AG04450 (cell line): ENCODE results near the gene PPT2. TPM values are rescaled to one million over a fixed set of nuclear protein-coding genes. Genes with fewer than 3 reads are reported as not detected.

Experiments
- CTCF ChIA-PET: fragments of 300-600, 350-600 bp; formaldehyde crosslinking; extraction: SDS; loops from one replicate; lab custom pipeline; 2022; ENCODE audit warnings: antibody characterized with exemption, inconsistent platforms; lab: Charles Lee
- POLR2A ChIA-PET: fragments of 350-600 bp; formaldehyde crosslinking; extraction: SDS; loops from one replicate; lab custom pipeline; 2021; ENCODE audit warnings: antibody characterized with exemption, inconsistent platforms; lab: Yijun Ruan, JAX
- DNase-seq: peaks from one replicate; pipeline ENCODE4 v3.0.0-alpha.2; 2011; ENCODE audit warnings: low read depth, low spot score
- H3K27ac ChIP-seq: one replicate; pipeline ENCODE4 v1.5.1; 2012; ENCODE audit warnings: low read depth, low read length, control low read depth
- H3K27me3 ChIP-seq: one replicate; pipeline ENCODE4 v1.6.0; 2012; ENCODE audit warnings: low read length; ENCODE audit not compliant: control insufficient read depth, insufficient read depth
- H3K4me3 ChIP-seq: 2 replicates; pipeline ENCODE4 v1.5.1; 2011; ENCODE audit warnings: mild to moderate bottlenecking, low read depth, low read length, control low read depth
- H3K9me3 ChIP-seq: 2 replicates; pipeline ENCODE4 v1.5.1; 2012; ENCODE audit warnings: low read length; ENCODE audit not compliant: control insufficient read depth, insufficient read depth
- CTCF ChIP-seq: IDR thresholded peaks from 2 replicates; pipeline ENCODE4 v1.5.1; 2011; ENCODE audit warnings: low read depth, low read length, control low read depth, inconsistent platforms
- polyA plus RNA-seq: library from polyadenylated mRNA; depleted of rRNA; stranded (reverse); fragments of >200 nt; gene quantifications from 2 replicates; pipeline ENCODE4 v1.2.3, GENCODE V29; 2011

The PPT2 gene
- polyA plus RNA-seq, 1 experiment, result 12.6 TPM

- Histone ChIP-seq H3K27me3 (peaks cover 11% of the 10 kb centered on the region), H3K27ac (no peak overlapping the region), H3K4me3 (no peak overlapping the region), H3K9me3 (no peaks in the 10 kb centered on the region; the same call in 1 of the 2 replicates)
- CTCF ChIA-PET, result no interaction called here
- POLR2A ChIA-PET, result no interaction called here
- TF ChIP-seq CTCF, result no peak
- DNase-seq, result no peak
These were observed 47.0 kb downstream of the PPT2 start for GRCh38 chr6:32200711-32201475.

GRCh38 chr6:32202186-32202585 is 48.2 kb downstream of the PPT2 start:
- POLR2A ChIA-PET, result no interaction called here
- no peak for TF ChIP-seq CTCF
- CTCF ChIA-PET, result no interaction called here
- peaks cover 11% of the 10 kb centered on the region for H3K27me3 ChIP-seq
- no peak for DNase-seq
- H3K9me3 ChIP-seq, result no peaks in the 10 kb centered on the region; the same call in 1 of the 2 replicates
- no peak overlapping the region for H3K27ac ChIP-seq
- H3K4me3 ChIP-seq, result no peak overlapping the region

GRCh38 chr6:32203426-32204267 is 49.7 kb downstream of the PPT2 start:
- ChIA-PET POLR2A (no interaction called here), CTCF (interaction anchor here (0.9 to 1.4 kb wide), 2 partner anchors 8 to 52 kb away, joined by 3 read pairs; no protein-coding TSS in a partner anchor)

GRCh38 chr6:32204268-32204715 is 50.4 kb downstream of the PPT2 start:
- Histone ChIP-seq H3K4me3 (no peak overlapping the region), H3K27ac (no peak overlapping the region), H3K9me3 (no peaks in the 10 kb centered on the region), H3K27me3 (peaks cover 11% of the 10 kb centered on the region)
- no peak for TF ChIP-seq CTCF
- POLR2A ChIA-PET, result no interaction called here
- CTCF ChIA-PET, result interaction anchor here (0.6 to 1.4 kb wide), 4 partner anchors 9 to 1066 kb away, joined by 3 to 6 read pairs (median 4); no protein-coding TSS in a partner anchor
- DNase-seq, result no peak

More at GRCh38 chr6:32203426-32204267, 49.7 kb downstream of the PPT2 start:
- H3K27me3 ChIP-seq, result peaks cover 11% of the 10 kb centered on the region
- no peak overlapping the region for H3K4me3 ChIP-seq
- TF ChIP-seq CTCF, result no peak
- H3K9me3 ChIP-seq, result no peaks in the 10 kb centered on the region
- no peak overlapping the region for H3K27ac ChIP-seq
- no peak for DNase-seq
